Caco-2 (cell line): ENCODE measurements around the gene CDC42BPA. TPM values are rescaled to one million over a fixed set of nuclear protein-coding genes. Genes with fewer than 3 reads are reported as not detected.

Experiments
- BruUV-seq: library from RNA; stranded (reverse); fragments of 400-500 nt; replicated peaks from 2 replicates; lab custom pipeline; 2021; lab: Mats Ljungman, UMichigan
- CTCF ChIA-PET: fragments of 300-600 bp; sonication (Branson Sonifier 250); formaldehyde crosslinking; loops from one replicate; lab custom pipeline; 2022; ENCODE audit warnings: antibody characterized with exemption; lab: Charles Lee
- POLR2A ChIA-PET: fragments of 300-600 bp; sonication (Branson Sonifier 250); formaldehyde crosslinking; loops from one replicate; lab custom pipeline; 2022; ENCODE audit warnings: antibody characterized with exemption; lab: Charles Lee
- DNase-seq, 2 experiments: peaks; one replicate each; pipeline versions ENCODE4 v3.0.0 to v3.0.0-alpha.2; 2020 to 2022
- H3K27me3 ChIP-seq: replicated peaks from 2 replicates; pipeline ENCODE4 v1.6.0; 2011; ENCODE audit warnings: low read length; ENCODE audit not compliant: control insufficient read depth, insufficient read depth
- H3K36me3 ChIP-seq: 2 replicates; pipeline ENCODE4 v1.5.1; 2011; ENCODE audit warnings: low read length; ENCODE audit not compliant: control insufficient read depth, insufficient read depth
- H3K4me1 ChIP-seq: fragments of 250-450 bp; sonication (Bioruptor Pico); 2 replicates; pipeline ENCODE4 v1.5.1; 2020; ENCODE audit warnings: mild to moderate bottlenecking
- H3K4me3 ChIP-seq: 2 replicates; pipeline ENCODE4 v1.5.1; 2011; ENCODE audit warnings: low read depth, mild to moderate bottlenecking, control low read depth, low read length
- H3K9me3 ChIP-seq: fragments of 250-450 bp; sonication (Bioruptor Pico); 2 replicates; pipeline ENCODE4 v1.5.1; 2020; ENCODE audit warnings: mild to moderate bottlenecking, moderate library complexity
- H3K27ac Mint-ChIP-seq: one replicate; pipeline ENCODE4 v1.8.0; 2022; ENCODE audit warnings: mixed read lengths; ENCODE audit not compliant: unreplicated experiment
- H3K27me3 Mint-ChIP-seq: one replicate; pipeline ENCODE4 v1.8.0; 2022; ENCODE audit warnings: mixed read lengths; ENCODE audit not compliant: insufficient read depth, unreplicated experiment
- H3K36me3 Mint-ChIP-seq: one replicate; pipeline ENCODE4 v1.8.0; 2022; ENCODE audit warnings: mild to moderate bottlenecking, mixed read lengths; ENCODE audit not compliant: insufficient read depth, unreplicated experiment
- H3K4me1 Mint-ChIP-seq: one replicate; pipeline ENCODE4 v1.8.0; 2022; ENCODE audit warnings: low read depth, mixed read lengths; ENCODE audit not compliant: unreplicated experiment
- H3K4me3 Mint-ChIP-seq: one replicate; pipeline ENCODE4 v1.8.0; 2022; ENCODE audit warnings: mild to moderate bottlenecking, moderate library complexity, mixed read lengths; ENCODE audit not compliant: unreplicated experiment
- H3K9me3 Mint-ChIP-seq: one replicate; pipeline ENCODE4 v1.8.0; 2022; ENCODE audit warnings: mixed read lengths; ENCODE audit not compliant: unreplicated experiment
- CTCF ChIP-seq, 2 experiments: fragments of 200-600 bp in 1 of 2; IDR thresholded peaks; 1 replicate in 1 of 2; 2 replicates in 1 of 2; pipeline versions ENCODE4 v1.5.1 to v1.8.0; 2011 to 2022; ENCODE audit warnings: antibody characterized with exemption in 1 of 2, control low read depth in 1 of 2, inconsistent platforms in 1 of 2, low read depth in 1 of 2, low read length in 1 of 2, mild to moderate bottlenecking in 1 of 2, moderate library complexity in 1 of 2; ENCODE audit not compliant: insufficient read depth in 1 of 2, severe bottlenecking in 1 of 2, unreplicated experiment in 1 of 2
- intact Hi-C: fragments of 100-400 bp; cut with micrococcal nuclease; formaldehyde crosslinking; loops from one replicate; pipeline ENCODE4 v1.10.0; 2022; ENCODE audit not compliant: unreplicated experiment
- total RNA-seq: library from RNA; stranded (reverse); gene quantifications from 2 replicates; pipeline ENCODE4 v1.2.3, GENCODE V29; 2022

The CDC42BPA gene
- total RNA-seq, 1 experiment from 2014 or later: 38.3 TPM

DNA sequence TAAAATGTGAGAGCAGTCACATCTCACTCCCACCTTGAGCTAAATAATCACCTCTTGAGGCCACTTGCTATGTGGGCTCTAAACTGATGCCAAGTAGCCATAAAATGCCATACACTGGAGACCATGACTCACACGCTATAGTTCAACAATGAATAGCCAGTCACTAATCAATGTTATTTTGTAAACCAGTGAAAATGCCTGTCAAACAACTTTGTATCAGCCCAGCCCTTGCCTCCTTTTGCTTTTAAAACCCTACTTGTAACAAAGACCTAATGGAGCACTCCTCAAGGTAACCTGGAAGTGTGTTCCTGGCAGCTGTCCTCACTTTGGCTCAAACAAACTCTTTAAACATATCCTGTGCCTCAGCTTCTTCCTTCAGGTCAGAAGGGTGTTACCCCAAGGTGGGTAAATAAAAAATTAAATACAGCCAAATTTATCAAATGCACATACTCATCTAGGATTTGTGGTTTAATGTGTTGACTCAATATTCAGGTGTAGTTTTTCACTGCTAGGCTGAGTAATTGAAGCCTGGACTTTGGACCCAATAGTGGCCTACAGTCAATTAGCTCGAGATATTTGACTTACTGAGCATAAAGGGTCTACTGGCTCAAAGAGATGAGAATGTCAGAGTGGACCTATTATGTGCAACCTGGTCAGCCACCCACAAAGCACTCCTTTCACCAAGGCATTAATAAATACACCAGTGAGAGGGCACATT, 223.9 kb downstream of the CDC42BPA start:
- Mint-ChIP-seq H3K27ac (peak overlapping the region; percentile 70), H3K4me1 (peaks cover 19% of the 10 kb centered on the region), H3K27me3 (no peaks in the 10 kb centered on the region), H3K9me3 (no peaks in the 10 kb centered on the region), H3K4me3 (no peak overlapping the region), H3K36me3 (peaks cover 15% of the 10 kb centered on the region)
- ChIA-PET POLR2A (no interaction called here), CTCF (no interaction called here)
- no peak for DNase-seq
- intact Hi-C loops: no loop called here
- Histone ChIP-seq H3K9me3 (no peaks in the 10 kb centered on the region), H3K4me1 (peaks cover 22% of the 10 kb centered on the region), H3K4me3 (no peak overlapping the region), H3K36me3 (no peaks in the 10 kb centered on the region), H3K27me3 (no peaks in the 10 kb centered on the region)
- no TSS peak for BruUV-seq
- no peak for TF ChIP-seq CTCF (IDR thresholded peaks at IDR 0.05; ENCODE audit: insufficient read depth in 1 of 2, low read depth in 1 of 2, low read length in 1 of 2, severe bottlenecking in 1 of 2, unreplicated experiment in 1 of 2)

GRCh38 chr1:227093309-227093708, 225.0 kb downstream of the CDC42BPA start:
- Mint-ChIP-seq H3K4me1 (peaks cover 19% of the 10 kb centered on the region), H3K27ac (peak overlapping the region; percentile 70), H3K36me3 (peaks cover 14% of the 10 kb centered on the region), H3K27me3 (no peaks in the 10 kb centered on the region), H3K4me3 (no peak overlapping the region), H3K9me3 (no peaks in the 10 kb centered on the region)
- ChIA-PET CTCF (no interaction called here), POLR2A (no interaction called here)
- BruUV-seq: no TSS peak
- TF ChIP-seq CTCF (IDR thresholded peaks at IDR 0.05; ENCODE audit: insufficient read depth in 1 of 2, low read depth in 1 of 2, low read length in 1 of 2, severe bottlenecking in 1 of 2, unreplicated experiment in 1 of 2): no peak
- H3K36me3 ChIP-seq: no peaks in the 10 kb centered on the region
- peaks cover 22% of the 10 kb centered on the region for H3K4me1 ChIP-seq
- H3K4me3 ChIP-seq: no peak overlapping the region
- intact Hi-C loops: no loop called here
- no peak for DNase-seq
- H3K9me3 ChIP-seq: no peaks in the 10 kb centered on the region
- no peaks in the 10 kb centered on the region for H3K27me3 ChIP-seq

DNA sequence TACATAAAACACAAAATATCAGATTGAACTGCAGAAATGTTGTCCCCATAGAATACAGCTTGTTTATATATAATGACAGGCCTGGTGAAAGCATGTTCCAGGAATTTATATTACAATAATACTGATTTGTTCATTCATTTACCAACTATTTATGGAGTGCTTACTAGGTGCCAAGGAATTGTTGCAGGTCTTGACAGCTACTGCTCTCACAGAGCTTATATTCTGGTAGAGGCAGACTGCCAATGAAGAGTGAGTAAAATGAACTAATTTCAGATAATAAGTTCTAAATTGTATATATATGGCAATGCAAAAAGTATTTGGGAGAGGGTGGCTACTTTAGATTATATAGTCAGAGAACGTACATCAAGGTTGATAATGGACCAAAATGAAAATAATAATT, 226.2 kb downstream of the CDC42BPA start:
- no peak overlapping the region for H3K4me3 Mint-ChIP-seq
- POLR2A ChIA-PET: no interaction called here
- Histone ChIP-seq H3K27me3 (no peaks in the 10 kb centered on the region), H3K4me1 (peaks cover 25% of the 10 kb centered on the region), H3K36me3 (no peaks in the 10 kb centered on the region), H3K9me3 (peaks cover 2% of the 10 kb centered on the region; the same call in 1 of the 2 replicates), H3K4me3 (no peak overlapping the region)
- peaks cover 21% of the 10 kb centered on the region for H3K4me1 Mint-ChIP-seq
- peaks cover 6% of the 10 kb centered on the region for H3K9me3 Mint-ChIP-seq
- peaks cover 16% of the 10 kb centered on the region for H3K36me3 Mint-ChIP-seq
- no peak for TF ChIP-seq CTCF (IDR thresholded peaks at IDR 0.05; ENCODE audit: insufficient read depth in 1 of 2, low read depth in 1 of 2, low read length in 1 of 2, severe bottlenecking in 1 of 2, unreplicated experiment in 1 of 2)
- BruUV-seq: no TSS peak
- CTCF ChIA-PET: no interaction called here
- intact Hi-C loops: no loop called here
- H3K27ac Mint-ChIP-seq: peak overlapping the region; percentile 25
- no peak for DNase-seq
- H3K27me3 Mint-ChIP-seq: no peaks in the 10 kb centered on the region
